ENCODE results near the gene ACE. TPM values are rescaled to one million over a fixed set of nuclear protein-coding genes. Genes with fewer than 3 reads are reported as not detected.

The ACE gene
- total RNA-seq, 1 experiment from 2014 or later, result 5.4 TPM

- Histone ChIP-seq H3K23me2 (ENCODE audit: insufficient read length, low read depth, low read length, poor library complexity, severe bottlenecking) (no peaks in the 10 kb centered on the region), H2BK120ac (ENCODE audit: low read depth, low read length, poor library complexity, severe bottlenecking) (no peak overlapping the region), H3K9ac (ENCODE audit: extremely low read depth, insufficient read length, low read length) (no peak overlapping the region), H3K18ac (ENCODE audit: insufficient read length, low read depth, low read length) (no peak overlapping the region), H3K4me1 (ENCODE audit: insufficient read depth, low read length) (no peaks in the 10 kb centered on the region), H4K20me1 (ENCODE audit: control insufficient read depth, insufficient read depth, insufficient read length) (no peaks in the 10 kb centered on the region), H4K8ac (replicated peaks; ENCODE audit: insufficient read length, low read depth, low read length) (no peak overlapping the region), H2BK12ac (ENCODE audit: insufficient read length, low read depth, low read length) (no peak overlapping the region), H3K27ac (ENCODE audit: insufficient read length, low read depth, low read length) (no peak overlapping the region), H3K79me2 (ENCODE audit: insufficient read depth, low read length) (no peaks in the 10 kb centered on the region), H3K79me1 (ENCODE audit: insufficient read depth, low read depth, low read length, poor library complexity, severe bottlenecking) (no peaks in the 10 kb centered on the region), H3K23ac (ENCODE audit: insufficient read length, low read depth, low read length) (no peak overlapping the region), H2BK15ac (ENCODE audit: low read depth, low read length) (no peak overlapping the region), H2AK5ac (ENCODE audit: insufficient read length, low read length) (no peak overlapping the region), H3K14ac (ENCODE audit: insufficient read depth, low read length) (no peak overlapping the region), H3K4me2 (ENCODE audit: insufficient read depth, insufficient read length, low read length) (no peak overlapping the region), H3K9me3 (ENCODE audit: control insufficient read depth, low read depth, low read length) (no peaks in the 10 kb centered on the region), H2BK20ac (ENCODE audit: low read depth, low read length, poor library complexity, severe bottlenecking) (no peak overlapping the region), H4K5ac (ENCODE audit: insufficient read length, low read depth, low read length) (no peak overlapping the region), H2BK5ac (ENCODE audit: insufficient read length, low read length) (no peak overlapping the region), H3T11ph (ENCODE audit: low read length) (no peak overlapping the region), H3K4ac (ENCODE audit: low read depth, low read length) (no peak overlapping the region), H2AFZ (ENCODE audit: low read length) (no peak overlapping the region), H3K56ac (ENCODE audit: insufficient read length, low read depth, low read length) (no peak overlapping the region), H3K27me3 (ENCODE audit: insufficient read depth, low read length) (no peaks in the 10 kb centered on the region), H4K91ac (ENCODE audit: insufficient read length, low read depth, low read length) (no peak overlapping the region)
- Mint-ChIP-seq H3K27ac (no peak overlapping the region), H3K36me3 (ENCODE audit: insufficient read depth in 1 of 3, low read depth in 3 of 3) (no peaks in the 10 kb centered on the region; a peak in 1 of 7 replicates), H3K4me1 (peaks cover 0 to 6% of the 10 kb centered on the region in 2 experiments; a peak in 2 of 4 replicates), H3K27me3 (ENCODE audit: low read depth) (no peaks in the 10 kb centered on the region; the same call in 1 of the 2 replicates), H3K4me3 (no peak overlapping the region), H3K9me3 (no peaks in the 10 kb centered on the region)
- TF ChIP-seq CTCF (conservative IDR thresholded peaks at IDR 0.05), result no peak
- no peak for DNase-seq
- no CpG with 5 or more reads among the region's 8 CpGs for WGBS (ENCODE audit: extremely low coverage, insufficient read length, low lambda C conversion rate)
Observed at GRCh38 chr17:63491413-63491812, 14.6 kb downstream of the ACE start.

Data from H9 (cell line).